Ureter (tissue), 1 donor: ENCODE data around the gene SMOC2. TPM values are rescaled to one million over a fixed set of nuclear protein-coding genes. Genes with fewer than 3 reads are reported as not detected.

ENCODE experiments used
- DNase-seq: peaks from one replicate; pipeline ENCODE4 v3.0.0-alpha.2; 2020; ENCODE audit warnings: low spot score
- total RNA-seq: library from RNA; stranded (reverse); gene quantifications from one replicate; pipeline ENCODE4 v1.2.4, GENCODE V29; 2023
- donor health status: DM: yes; HTN: yes; CAD: no.

Gene SMOC2
- total RNA-seq, 1 donor from 2014 or later: 26.1 TPM

DNA sequence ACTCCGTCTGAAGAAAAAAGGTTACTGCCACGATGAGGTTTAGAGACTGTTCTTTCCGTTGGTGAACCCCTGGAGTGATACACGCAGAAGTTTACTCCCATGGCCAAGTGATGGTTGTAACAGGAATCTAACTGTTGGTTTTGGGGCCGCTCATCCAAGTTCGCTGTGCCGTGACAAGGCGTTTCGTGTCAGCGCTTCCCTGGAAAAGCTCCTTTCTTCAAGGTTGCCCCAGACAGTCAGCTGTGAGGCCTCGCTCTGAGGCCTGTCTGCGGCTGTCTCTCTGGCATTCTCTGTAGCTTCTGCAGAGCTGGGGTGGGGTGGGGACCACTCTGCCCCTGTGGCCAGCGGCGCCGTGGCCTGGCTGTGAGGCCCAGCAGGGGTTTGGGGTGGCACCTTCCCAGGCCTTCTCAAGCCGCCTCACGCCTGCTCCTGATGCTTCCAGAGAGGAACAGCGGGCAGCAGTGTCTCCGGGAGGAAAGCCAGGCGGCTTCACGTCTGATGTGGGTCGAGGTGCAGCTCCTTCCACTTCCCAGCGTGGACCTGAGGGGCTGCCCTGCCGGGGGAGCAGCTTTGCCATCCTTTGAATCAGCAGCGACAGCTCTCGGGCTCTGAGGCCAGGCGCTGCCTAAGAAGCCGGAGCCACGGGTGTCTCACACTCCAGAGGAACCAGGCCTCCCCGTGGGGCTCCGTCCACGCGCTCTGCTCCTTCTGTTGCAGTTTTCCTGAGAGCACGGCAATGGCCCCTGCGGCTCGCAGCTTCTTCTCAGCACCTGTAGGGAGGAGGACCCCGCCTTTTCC lies 76.2 kb downstream of the SMOC2 start:
- DNase-seq: no peak

DNA sequence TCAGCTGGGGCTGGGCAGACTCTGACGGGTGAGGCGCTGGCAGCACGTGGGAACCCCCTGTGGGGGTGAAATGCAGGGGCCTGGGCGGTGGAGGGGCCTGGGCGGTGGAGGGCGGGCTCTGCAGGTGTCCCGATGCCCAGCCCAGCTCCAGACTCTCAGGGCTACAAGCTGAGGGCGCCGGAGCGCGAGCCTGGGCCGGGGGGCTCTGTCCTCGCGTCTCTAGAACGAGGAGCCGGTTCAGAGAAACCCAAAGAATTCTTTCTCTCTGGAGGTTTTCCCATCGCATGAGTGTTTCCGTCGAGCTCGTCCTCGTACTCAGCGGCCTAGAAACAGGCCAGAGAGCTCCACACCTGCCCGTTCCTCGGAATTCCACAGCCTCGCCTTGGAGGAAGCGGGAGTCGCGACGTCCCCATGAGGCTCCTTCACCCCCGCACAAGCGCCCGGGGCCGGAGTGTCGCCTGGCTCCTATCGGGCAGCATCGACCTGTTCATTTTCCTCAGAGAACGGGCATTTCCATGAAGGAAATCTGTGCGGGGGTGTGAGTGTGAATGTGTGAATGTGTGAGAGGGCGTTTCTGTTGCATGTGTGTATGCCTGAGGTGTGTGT lies 76.9 kb downstream of the SMOC2 start:
- DNase-seq: no peak

- no peak for DNase-seq
Observed at GRCh38 chr6:168518348-168518745, 77.4 kb downstream of the SMOC2 start.

- DNase-seq: no peak
Observed at GRCh38 chr6:168518867-168519266, 77.9 kb downstream of the SMOC2 start.

- DNase-seq: no peak
Observed at GRCh38 chr6:168520233-168520632, 79.2 kb downstream of the SMOC2 start.

DNA sequence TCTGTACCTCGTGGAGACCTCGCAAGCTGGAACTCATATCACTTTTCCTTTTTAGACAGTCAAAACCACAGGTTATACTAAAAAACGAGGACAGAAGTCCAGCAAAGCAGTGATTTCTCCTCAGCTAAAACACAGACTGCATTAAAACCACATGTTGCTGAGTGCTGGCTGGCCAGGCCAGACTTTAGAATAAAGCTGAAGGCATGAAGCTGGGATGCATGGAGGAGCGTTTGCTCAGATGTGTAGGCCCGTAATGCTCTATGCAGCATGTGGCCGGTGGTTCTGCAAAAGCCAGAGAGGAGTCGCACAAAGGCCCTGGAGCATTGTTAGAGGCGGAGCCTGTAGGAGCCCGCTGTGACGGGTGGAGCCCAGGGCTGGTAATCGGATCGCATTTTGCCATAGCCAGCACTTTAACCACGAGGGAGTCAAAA lies 83.6 kb downstream of the SMOC2 start:
- DNase-seq: no peak

GRCh38 chr6:168525114-168525513 lies 84.1 kb downstream of the SMOC2 start:
- no peak for DNase-seq

DNA sequence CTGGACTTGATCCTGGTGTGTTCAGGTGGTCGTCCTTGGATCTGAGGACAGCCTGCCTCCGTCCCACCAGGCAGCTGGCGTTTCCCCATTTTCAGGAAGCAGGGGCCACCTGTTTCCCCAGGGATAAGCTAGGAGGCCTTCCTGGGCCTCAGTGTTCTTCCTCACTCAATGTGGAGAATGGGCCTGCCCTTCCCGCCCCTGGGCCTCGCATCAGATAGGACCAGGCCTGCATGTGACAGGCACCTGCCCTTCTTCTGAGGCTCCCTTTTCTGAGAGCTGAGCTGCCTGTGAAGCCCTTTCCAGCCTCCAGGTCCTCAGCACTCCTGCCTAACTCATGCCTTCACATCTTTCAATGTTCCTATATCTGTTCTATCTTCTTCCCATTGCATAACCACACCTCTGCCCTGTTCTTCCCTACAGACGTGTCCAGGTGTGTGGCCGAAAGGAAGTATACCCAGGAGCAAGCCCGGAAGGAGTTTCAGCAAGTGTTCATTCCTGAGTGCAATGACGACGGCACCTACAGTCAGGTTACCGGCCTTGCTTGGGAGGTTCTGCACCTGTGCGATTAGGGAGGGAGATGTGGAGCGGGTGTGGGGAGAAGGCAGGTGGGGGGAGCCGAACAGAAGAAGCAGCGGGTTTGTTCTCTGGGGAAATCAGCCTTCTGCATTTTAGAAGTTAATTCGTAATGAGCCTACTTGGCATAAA lies 85.1 kb downstream of the SMOC2 start:
- DNase-seq: no peak

GRCh38 chr6:168526841-168527281 lies 85.9 kb downstream of the SMOC2 start:
- peak; percentile 59 for DNase-seq

- DNase-seq: no peak
Observed at GRCh38 chr6:168527451-168528210, 86.6 kb downstream of the SMOC2 start.

GRCh38 chr6:168528474-168529095 lies 87.6 kb downstream of the SMOC2 start:
- no peak for DNase-seq

- no peak for DNase-seq
Observed at GRCh38 chr6:168529214-168529613, 88.2 kb downstream of the SMOC2 start.

GRCh38 chr6:168530653-168531071 lies 89.7 kb downstream of the SMOC2 start:
- no peak for DNase-seq

- DNase-seq: no peak
Observed at GRCh38 chr6:168532070-168532469, 91.1 kb downstream of the SMOC2 start.

GRCh38 chr6:168533414-168533813 lies 92.4 kb downstream of the SMOC2 start:
- DNase-seq: no peak

DNA sequence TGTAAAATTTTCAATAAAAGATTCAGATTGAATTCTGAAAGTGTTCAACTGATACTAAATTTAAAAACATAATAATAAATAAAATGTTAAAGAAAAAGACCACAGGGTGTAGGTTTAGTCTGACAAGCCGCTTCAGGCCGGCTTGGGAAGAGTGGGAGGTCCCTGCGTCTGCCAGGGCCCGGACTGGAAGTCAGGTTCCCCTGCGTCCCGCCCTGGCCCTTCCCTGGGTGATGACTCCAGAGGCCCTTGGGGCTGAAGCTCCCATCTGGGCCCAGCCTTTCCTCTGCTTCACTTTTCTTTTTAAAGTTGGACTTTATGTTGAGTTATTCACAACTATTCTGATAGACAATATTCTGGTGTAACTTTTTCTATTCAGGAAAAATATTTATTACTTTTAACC lies 93.3 kb downstream of the SMOC2 start:
- no peak for DNase-seq

- DNase-seq: no peak
Observed at GRCh38 chr6:168535711-168536110, 94.7 kb downstream of the SMOC2 start.

DNA sequence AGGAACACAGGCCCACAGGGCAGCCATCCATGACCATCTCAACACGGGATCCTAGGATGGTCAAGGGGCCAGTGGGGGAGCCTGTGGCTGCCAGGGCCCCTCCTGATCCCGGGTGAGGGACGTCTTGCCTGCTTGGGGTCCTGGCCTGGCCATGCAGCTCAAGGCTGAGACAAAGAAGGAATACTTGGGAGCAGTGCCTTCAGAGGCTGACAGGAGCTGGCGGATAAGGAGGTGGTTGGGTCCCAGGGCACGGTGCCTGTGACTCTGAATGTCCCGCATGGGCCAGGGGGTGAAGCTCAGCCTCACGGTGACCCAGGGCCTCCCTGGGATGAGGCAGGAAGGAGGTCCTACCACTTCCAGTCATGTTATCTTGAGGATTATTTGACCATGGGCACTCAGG lies 95.2 kb downstream of the SMOC2 start:
- DNase-seq: no peak

- no peak for DNase-seq
Observed at GRCh38 chr6:168536665-168537539, 95.9 kb downstream of the SMOC2 start.

GRCh38 chr6:168537540-168537884 lies 96.5 kb downstream of the SMOC2 start:
- no peak for DNase-seq
